PC-3 (cell line): ENCODE results near the gene RPL5.

Experiments used
- CTCF ChIP-seq: fragments of 300-600 bp; sonication (generic); conservative IDR thresholded peaks from 2 replicates; pipeline ENCODE4 v1.5.1; 2017; ENCODE audit warnings: antibody characterized with exemption, low read depth, mild to moderate bottlenecking, low read length
- EZH2 ChIP-seq: fragments of 300-600 bp; sonication (generic); IDR thresholded peaks from one replicate; pipeline ENCODE4 v1.6.1; 2017; ENCODE audit warnings: antibody characterized with exemption, mild to moderate bottlenecking, low read length; ENCODE audit not compliant: unreplicated experiment

GRCh38 chr1:92792340-92792782 is 39.5 kb upstream of the RPL5 start:
- TF ChIP-seq CTCF, result no peak
- no peak for TF ChIP-seq EZH2
